Colonic mucosa (tissue), 4 donors: ENCODE measurements around the gene ROR1. TPM values are rescaled to one million over a fixed set of nuclear protein-coding genes. Genes with fewer than 3 reads are reported as not detected.

Experiments used
- DNase-seq: peaks from one replicate; pipeline ENCODE4 v3.0.0-alpha.2; 2020
- H3K27ac ChIP-seq: fragments of 200-600 bp; one replicate; pipeline ENCODE4 v1.8.0; 2021
- H3K27me3 ChIP-seq: fragments of 200-600 bp; one replicate; pipeline ENCODE4 v1.8.0; 2021
- H3K36me3 ChIP-seq: fragments of 200-600 bp; one replicate; pipeline ENCODE4 v1.8.0; 2021
- H3K4me1 ChIP-seq: fragments of 200-600 bp; one replicate; pipeline ENCODE4 v1.8.0; 2021; ENCODE audit warnings: mild to moderate bottlenecking
- H3K4me3 ChIP-seq: fragments of 200-600 bp; one replicate; pipeline ENCODE4 v1.8.0; 2021
- H3K9ac ChIP-seq, 2 donors: one replicate each; pipeline ENCODE4 v1.7.0; 2013; ENCODE audit warnings: control low read depth in 2 of 2, low read depth in 2 of 2, low read length in 2 of 2
- H3K9me3 ChIP-seq: fragments of 200-600 bp; one replicate; pipeline ENCODE4 v1.8.0; 2021
- CTCF ChIP-seq: fragments of 200-600 bp; IDR thresholded peaks from one replicate; pipeline ENCODE4 v1.8.0; 2022; ENCODE audit warnings: antibody characterized with exemption, mild to moderate bottlenecking
- intact Hi-C: fragments of 100-400 bp; cut with DNase I; formaldehyde crosslinking; loops from one replicate; pipeline ENCODE4 v1.14.1; 2022
- total RNA-seq, 2 donors: library from RNA; stranded (reverse); fragmentation: NEBNext Ultra II Directional in 1 of 2; extraction: Animal tissue kit (Norgen Biotek cat#: 25700) in 1 of 2; gene quantifications; one replicate each; pipeline ENCODE4 v1.2.1, GENCODE V29; 2021
- donor health status: healthy.
- donor health status: DM: no; HTN: no; CAD: no.
- donor health status: DM: no; HTN: no; CAD: no.

The ROR1 gene
- total RNA-seq, 2 donors from 2014 or later = 5.1 to 6.8 TPM

- Histone ChIP-seq H3K9me3 (no peaks in the 10 kb centered on the region), H3K4me3 (no peak overlapping the region), H3K27ac (no peak overlapping the region), H3K27me3 (no peaks in the 10 kb centered on the region), H3K4me1 (no peaks in the 10 kb centered on the region), H3K36me3 (no peaks in the 10 kb centered on the region), H3K9ac (no peak overlapping the region)
- TF ChIP-seq CTCF = no peak
- DNase-seq = no peak
- intact Hi-C loops = no loop called here
Measured at GRCh38 chr1:63980740-63981407, 207.1 kb downstream of the ROR1 start.

GRCh38 chr1:63981408-63981773, 207.6 kb downstream of the ROR1 start:
- H3K9ac ChIP-seq = no peak overlapping the region
- no peak for TF ChIP-seq CTCF
- H3K27me3 ChIP-seq = no peaks in the 10 kb centered on the region
- H3K36me3 ChIP-seq = no peaks in the 10 kb centered on the region
- no peak overlapping the region for H3K27ac ChIP-seq
- no peak overlapping the region for H3K4me3 ChIP-seq
- no peaks in the 10 kb centered on the region for H3K9me3 ChIP-seq
- no peaks in the 10 kb centered on the region for H3K4me1 ChIP-seq
- no peak for DNase-seq
- intact Hi-C loops = no loop called here

GRCh38 chr1:63982201-63982600, 208.4 kb downstream of the ROR1 start:
- Histone ChIP-seq H3K36me3 (no peaks in the 10 kb centered on the region), H3K9ac (no peak overlapping the region), H3K4me1 (no peaks in the 10 kb centered on the region), H3K9me3 (no peaks in the 10 kb centered on the region), H3K4me3 (no peak overlapping the region), H3K27ac (no peak overlapping the region), H3K27me3 (no peaks in the 10 kb centered on the region)
- no peak for TF ChIP-seq CTCF
- intact Hi-C loops = no loop called here
- DNase-seq = no peak

- H3K36me3 ChIP-seq = no peaks in the 10 kb centered on the region
- intact Hi-C loops = no loop called here
- no peaks in the 10 kb centered on the region for H3K27me3 ChIP-seq
- no peak overlapping the region for H3K27ac ChIP-seq
- no peak for DNase-seq
- no peak for TF ChIP-seq CTCF
- H3K4me1 ChIP-seq = no peaks in the 10 kb centered on the region
- H3K9me3 ChIP-seq = no peaks in the 10 kb centered on the region
- H3K9ac ChIP-seq = no peak overlapping the region
- no peak overlapping the region for H3K4me3 ChIP-seq
Measured at GRCh38 chr1:63983391-63984256, 209.8 kb downstream of the ROR1 start.

GRCh38 chr1:63984257-63984929, 210.6 kb downstream of the ROR1 start:
- TF ChIP-seq CTCF = no peak
- Histone ChIP-seq H3K9ac (no peak overlapping the region), H3K36me3 (no peaks in the 10 kb centered on the region), H3K9me3 (no peaks in the 10 kb centered on the region), H3K4me1 (no peaks in the 10 kb centered on the region), H3K27me3 (no peaks in the 10 kb centered on the region), H3K4me3 (no peak overlapping the region), H3K27ac (no peak overlapping the region)
- no peak for DNase-seq
- intact Hi-C loops = no loop called here
